Calu3 (cell line): ENCODE measurements around the gene SP3. TPM values are rescaled to one million over a fixed set of nuclear protein-coding genes. Genes with fewer than 3 reads are reported as not detected.
A peak's percentile ranks its signal among the peaks of the same experiment; 100 is the strongest.

Source experiments
- BruUV-seq: library from RNA; stranded (reverse); fragments of 400-500 nt; replicated peaks from 2 replicates; lab custom pipeline; 2021; lab: Mats Ljungman, UMichigan
- CTCF ChIA-PET: fragments of 300-600 bp; sonication (Branson Sonifier 250); formaldehyde crosslinking; loops from one replicate; lab custom pipeline; 2022; ENCODE audit warnings: antibody characterized with exemption; lab: Charles Lee
- DNase-seq: peaks from one replicate; pipeline ENCODE4 v3.0.0; 2022
- H3K27ac Mint-ChIP-seq: one replicate; pipeline ENCODE4 v1.8.0; 2022; ENCODE audit warnings: mixed read lengths; ENCODE audit not compliant: unreplicated experiment
- H3K27me3 Mint-ChIP-seq: one replicate; pipeline ENCODE4 v1.8.0; 2022; ENCODE audit warnings: mixed read lengths; ENCODE audit not compliant: unreplicated experiment
- H3K36me3 Mint-ChIP-seq: one replicate; pipeline ENCODE4 v1.8.0; 2022; ENCODE audit warnings: mild to moderate bottlenecking, moderate library complexity, mixed read lengths; ENCODE audit not compliant: insufficient read depth, unreplicated experiment
- H3K4me1 Mint-ChIP-seq: one replicate; pipeline ENCODE4 v1.8.0; 2022; ENCODE audit warnings: mild to moderate bottlenecking, low read depth, mixed read lengths; ENCODE audit not compliant: unreplicated experiment
- H3K4me3 Mint-ChIP-seq: one replicate; pipeline ENCODE4 v1.8.0; 2022; ENCODE audit warnings: mild to moderate bottlenecking, low read depth, moderate library complexity, mixed read lengths; ENCODE audit not compliant: unreplicated experiment
- H3K9me3 Mint-ChIP-seq: one replicate; pipeline ENCODE4 v1.8.0; 2022; ENCODE audit warnings: low read depth, mixed read lengths; ENCODE audit not compliant: unreplicated experiment
- intact Hi-C: fragments of 100-400 bp; cut with micrococcal nuclease; formaldehyde crosslinking; loops from one replicate; pipeline ENCODE4 v1.10.0; 2022; ENCODE audit not compliant: unreplicated experiment
- total RNA-seq: library from RNA; stranded (reverse); gene quantifications from 2 replicates; pipeline ENCODE4 v1.2.3, GENCODE V29; 2022
- TF ChIP-seq, protein P1 (sequence below): fragments of 200-600 bp; IDR thresholded peaks from one replicate; pipeline ENCODE4 v1.8.0; 2022; ENCODE audit warnings: antibody characterized with exemption; ENCODE audit not compliant: unreplicated experiment

SP3 gene
- total RNA-seq, 1 experiment from 2014 or later = 82.5 TPM

DNA sequence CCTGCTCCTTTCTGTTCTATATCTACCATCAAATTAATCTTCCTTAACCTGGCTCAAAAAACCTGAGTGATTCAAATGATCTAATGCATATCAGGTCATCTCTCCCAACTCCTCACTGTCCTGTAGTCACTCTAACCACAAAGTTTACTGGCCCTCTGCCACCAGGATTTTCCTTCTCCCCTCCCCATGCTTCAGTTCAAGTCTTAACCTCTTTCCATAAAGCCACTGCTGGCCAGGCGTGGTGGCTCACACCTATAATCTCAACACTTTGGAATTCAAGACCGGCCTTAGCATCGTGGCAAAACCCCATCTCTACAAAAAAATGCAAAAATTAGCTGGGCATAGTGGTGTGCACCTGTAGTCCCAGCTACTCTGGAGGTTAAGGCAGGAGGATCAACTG, 7.5 kb upstream of the SP3 start:
- TF ChIP-seq, protein P1, sequence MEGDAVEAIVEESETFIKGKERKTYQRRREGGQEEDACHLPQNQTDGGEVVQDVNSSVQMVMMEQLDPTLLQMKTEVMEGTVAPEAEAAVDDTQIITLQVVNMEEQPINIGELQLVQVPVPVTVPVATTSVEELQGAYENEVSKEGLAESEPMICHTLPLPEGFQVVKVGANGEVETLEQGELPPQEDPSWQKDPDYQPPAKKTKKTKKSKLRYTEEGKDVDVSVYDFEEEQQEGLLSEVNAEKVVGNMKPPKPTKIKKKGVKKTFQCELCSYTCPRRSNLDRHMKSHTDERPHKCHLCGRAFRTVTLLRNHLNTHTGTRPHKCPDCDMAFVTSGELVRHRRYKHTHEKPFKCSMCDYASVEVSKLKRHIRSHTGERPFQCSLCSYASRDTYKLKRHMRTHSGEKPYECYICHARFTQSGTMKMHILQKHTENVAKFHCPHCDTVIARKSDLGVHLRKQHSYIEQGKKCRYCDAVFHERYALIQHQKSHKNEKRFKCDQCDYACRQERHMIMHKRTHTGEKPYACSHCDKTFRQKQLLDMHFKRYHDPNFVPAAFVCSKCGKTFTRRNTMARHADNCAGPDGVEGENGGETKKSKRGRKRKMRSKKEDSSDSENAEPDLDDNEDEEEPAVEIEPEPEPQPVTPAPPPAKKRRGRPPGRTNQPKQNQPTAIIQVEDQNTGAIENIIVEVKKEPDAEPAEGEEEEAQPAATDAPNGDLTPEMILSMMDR = no peak
- H3K4me1 Mint-ChIP-seq = peaks cover 27% of the 10 kb centered on the region
- no peaks in the 10 kb centered on the region for H3K9me3 Mint-ChIP-seq
- no peaks in the 10 kb centered on the region for H3K36me3 Mint-ChIP-seq
- CTCF ChIA-PET = interaction anchor here (0.6 kb wide), 1 partner anchor 32 kb away, joined by 3 read pairs; no protein-coding TSS in a partner anchor
- no peak overlapping the region for H3K4me3 Mint-ChIP-seq
- peak; percentile 27 for DNase-seq
- BruUV-seq = no TSS peak
- intact Hi-C loops = no loop called here
- no peak overlapping the region for H3K27ac Mint-ChIP-seq
- H3K27me3 Mint-ChIP-seq = no peaks in the 10 kb centered on the region

DNA sequence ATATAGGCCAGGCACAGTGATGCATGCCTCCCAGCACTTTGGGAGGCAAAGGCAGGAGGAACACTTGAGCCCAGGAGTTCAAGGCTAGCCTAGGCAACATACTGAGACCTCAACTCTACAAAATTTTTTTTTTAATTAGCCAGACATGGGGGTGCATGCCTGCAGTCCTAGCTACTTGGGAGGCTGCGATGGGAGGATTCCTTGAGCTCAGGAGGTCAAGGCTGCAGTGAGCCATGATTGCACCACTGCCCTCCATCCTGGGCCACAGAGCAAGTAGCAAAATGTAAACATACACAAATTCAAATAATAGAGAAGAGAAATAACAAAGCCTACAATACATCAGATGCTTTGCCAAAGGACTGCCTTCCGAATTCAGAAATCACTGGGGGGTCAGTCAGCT, 7.0 kb upstream of the SP3 start:
- H3K4me1 Mint-ChIP-seq = peaks cover 28% of the 10 kb centered on the region
- H3K9me3 Mint-ChIP-seq = no peaks in the 10 kb centered on the region
- BruUV-seq = no TSS peak
- H3K36me3 Mint-ChIP-seq = peaks cover 1% of the 10 kb centered on the region
- intact Hi-C loops = no loop called here
- H3K27ac Mint-ChIP-seq = no peak overlapping the region
- TF ChIP-seq, protein P1 = no peak
- no peaks in the 10 kb centered on the region for H3K27me3 Mint-ChIP-seq
- H3K4me3 Mint-ChIP-seq = no peak overlapping the region
- no peak for DNase-seq
- CTCF ChIA-PET = no interaction called here

DNA sequence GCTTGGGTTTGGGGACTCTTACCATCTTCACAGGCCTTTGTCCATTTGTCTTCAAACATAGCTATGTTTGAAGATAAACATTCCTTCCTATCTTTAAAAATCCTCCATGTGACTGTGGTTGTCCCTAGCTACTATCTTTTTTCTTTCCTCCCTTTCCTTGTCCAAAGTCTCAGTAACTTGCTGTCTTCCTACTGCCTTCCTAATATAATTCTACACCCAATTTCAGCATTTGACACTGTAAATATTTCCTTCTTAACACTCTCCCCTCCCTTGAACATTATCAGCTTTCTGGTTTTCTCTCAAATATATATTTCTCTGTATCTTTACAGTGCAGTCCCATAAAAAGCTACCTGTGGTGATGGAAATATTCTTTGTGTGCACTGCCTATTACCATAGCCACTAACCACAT, 5.3 kb upstream of the SP3 start:
- CTCF ChIA-PET = no interaction called here
- H3K9me3 Mint-ChIP-seq = no peaks in the 10 kb centered on the region
- H3K36me3 Mint-ChIP-seq = peaks cover 18% of the 10 kb centered on the region
- no peak overlapping the region for H3K27ac Mint-ChIP-seq
- H3K27me3 Mint-ChIP-seq = no peaks in the 10 kb centered on the region
- BruUV-seq = no TSS peak
- peaks cover 40% of the 10 kb centered on the region for H3K4me1 Mint-ChIP-seq
- intact Hi-C loops = no loop called here
- DNase-seq = no peak
- H3K4me3 Mint-ChIP-seq = no peak overlapping the region
- TF ChIP-seq, protein P1 = no peak

DNA sequence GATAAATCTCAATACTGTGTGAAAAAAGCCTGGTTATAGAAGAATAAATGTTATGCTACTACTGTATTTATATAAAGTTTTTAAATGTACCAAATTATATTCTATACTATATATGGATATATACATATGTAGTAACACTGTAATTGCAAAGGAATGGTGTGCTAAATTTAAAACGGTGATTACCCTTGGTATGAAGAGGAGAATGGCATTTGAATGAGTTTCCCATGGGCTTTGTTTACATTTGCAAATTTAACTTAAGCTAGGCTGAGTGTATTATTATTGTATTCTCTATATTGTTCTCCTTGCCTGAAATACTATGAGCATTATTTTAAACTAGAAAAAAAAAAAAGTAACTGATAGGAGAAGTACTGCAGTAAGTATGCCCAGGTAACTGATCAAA, 4.7 kb upstream of the SP3 start:
- Mint-ChIP-seq H3K27ac (no peak overlapping the region), H3K4me1 (peaks cover 40% of the 10 kb centered on the region), H3K4me3 (no peak overlapping the region), H3K27me3 (no peaks in the 10 kb centered on the region), H3K36me3 (peaks cover 24% of the 10 kb centered on the region), H3K9me3 (no peaks in the 10 kb centered on the region)
- intact Hi-C loops = loop anchor here (10.0 kb wide), 1 partner anchor 395 kb away; no protein-coding TSS in a partner anchor
- BruUV-seq = no TSS peak
- no peak for DNase-seq
- CTCF ChIA-PET = no interaction called here
- TF ChIP-seq, protein P1 = no peak
